ENCODE data around the gene PKDCC. TPM values are rescaled to one million over a fixed set of nuclear protein-coding genes. Genes with fewer than 3 reads are reported as not detected.

Gene PKDCC
- total RNA-seq, 1 donor from 2014 or later = 81.9 TPM

DNA sequence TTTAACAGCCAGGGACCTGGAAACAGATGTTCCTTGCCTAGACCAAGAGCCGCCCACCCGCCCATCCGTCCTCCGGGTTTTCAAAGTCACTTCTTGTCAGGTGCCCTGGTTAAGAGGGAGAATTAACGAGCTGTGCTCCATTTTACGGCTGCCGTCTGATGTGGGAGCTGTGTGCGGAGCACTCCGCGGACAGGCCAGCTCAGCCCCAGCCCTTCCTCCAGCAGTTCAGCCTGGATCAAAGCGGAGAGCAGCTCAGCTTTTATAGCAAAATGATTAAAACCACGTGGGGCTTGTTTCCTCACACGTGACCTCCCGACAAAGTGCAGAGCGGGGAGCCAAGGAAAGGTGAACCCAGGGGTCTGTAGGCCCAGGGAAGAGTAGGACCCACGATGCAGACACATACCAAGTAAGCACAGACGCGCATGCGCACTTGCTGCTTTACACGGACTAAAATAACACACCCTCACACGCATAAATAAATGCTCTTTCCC, 46.1 kb upstream of the PKDCC start:
- Mint-ChIP-seq H3K27ac (ENCODE audit: unreplicated experiment) (peak overlapping the region; percentile 54), H3K4me1 (peaks cover 27% of the 10 kb centered on the region), H3K27me3 (ENCODE audit: low read depth) (no peaks in the 10 kb centered on the region), H3K4me3 (no peak overlapping the region), H3K9me3 (peaks cover 12% of the 10 kb centered on the region), H3K36me3 (ENCODE audit: low read depth) (peaks cover 6% of the 10 kb centered on the region)
- no peak for DNase-seq (ENCODE audit: low read depth, low spot score)
- TF ChIP-seq, protein P1, sequence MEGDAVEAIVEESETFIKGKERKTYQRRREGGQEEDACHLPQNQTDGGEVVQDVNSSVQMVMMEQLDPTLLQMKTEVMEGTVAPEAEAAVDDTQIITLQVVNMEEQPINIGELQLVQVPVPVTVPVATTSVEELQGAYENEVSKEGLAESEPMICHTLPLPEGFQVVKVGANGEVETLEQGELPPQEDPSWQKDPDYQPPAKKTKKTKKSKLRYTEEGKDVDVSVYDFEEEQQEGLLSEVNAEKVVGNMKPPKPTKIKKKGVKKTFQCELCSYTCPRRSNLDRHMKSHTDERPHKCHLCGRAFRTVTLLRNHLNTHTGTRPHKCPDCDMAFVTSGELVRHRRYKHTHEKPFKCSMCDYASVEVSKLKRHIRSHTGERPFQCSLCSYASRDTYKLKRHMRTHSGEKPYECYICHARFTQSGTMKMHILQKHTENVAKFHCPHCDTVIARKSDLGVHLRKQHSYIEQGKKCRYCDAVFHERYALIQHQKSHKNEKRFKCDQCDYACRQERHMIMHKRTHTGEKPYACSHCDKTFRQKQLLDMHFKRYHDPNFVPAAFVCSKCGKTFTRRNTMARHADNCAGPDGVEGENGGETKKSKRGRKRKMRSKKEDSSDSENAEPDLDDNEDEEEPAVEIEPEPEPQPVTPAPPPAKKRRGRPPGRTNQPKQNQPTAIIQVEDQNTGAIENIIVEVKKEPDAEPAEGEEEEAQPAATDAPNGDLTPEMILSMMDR (conservative IDR thresholded peaks at IDR 0.05) = no peak

DNA sequence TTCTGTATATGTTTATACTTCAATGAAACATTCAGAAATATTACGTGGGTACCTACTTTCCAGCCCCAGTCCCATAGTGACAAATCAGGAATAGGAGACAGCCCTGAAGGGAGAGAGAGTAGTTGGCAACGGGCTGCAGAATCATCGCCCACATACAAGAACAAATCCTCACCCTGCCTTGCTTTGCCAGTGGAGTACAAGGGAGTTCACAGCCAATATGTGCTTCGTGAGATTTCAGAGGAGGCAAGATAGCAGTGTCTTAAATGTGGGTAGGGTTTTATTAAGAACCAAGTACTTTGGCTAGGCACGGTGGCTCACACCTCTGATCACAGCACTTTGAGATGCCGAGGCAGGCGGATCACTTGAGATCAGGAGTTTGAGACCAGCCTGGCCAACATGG, 40.3 kb upstream of the PKDCC start:
- Mint-ChIP-seq H3K27me3 (ENCODE audit: low read depth) (no peaks in the 10 kb centered on the region), H3K4me1 (peaks cover 25% of the 10 kb centered on the region), H3K9me3 (peaks cover 6% of the 10 kb centered on the region), H3K36me3 (ENCODE audit: low read depth) (peaks cover 6% of the 10 kb centered on the region), H3K27ac (ENCODE audit: unreplicated experiment) (no peak overlapping the region), H3K4me3 (no peak overlapping the region)
- TF ChIP-seq, protein P1 (conservative IDR thresholded peaks at IDR 0.05) = no peak
- no peak for DNase-seq (ENCODE audit: low read depth, low spot score)

DNA sequence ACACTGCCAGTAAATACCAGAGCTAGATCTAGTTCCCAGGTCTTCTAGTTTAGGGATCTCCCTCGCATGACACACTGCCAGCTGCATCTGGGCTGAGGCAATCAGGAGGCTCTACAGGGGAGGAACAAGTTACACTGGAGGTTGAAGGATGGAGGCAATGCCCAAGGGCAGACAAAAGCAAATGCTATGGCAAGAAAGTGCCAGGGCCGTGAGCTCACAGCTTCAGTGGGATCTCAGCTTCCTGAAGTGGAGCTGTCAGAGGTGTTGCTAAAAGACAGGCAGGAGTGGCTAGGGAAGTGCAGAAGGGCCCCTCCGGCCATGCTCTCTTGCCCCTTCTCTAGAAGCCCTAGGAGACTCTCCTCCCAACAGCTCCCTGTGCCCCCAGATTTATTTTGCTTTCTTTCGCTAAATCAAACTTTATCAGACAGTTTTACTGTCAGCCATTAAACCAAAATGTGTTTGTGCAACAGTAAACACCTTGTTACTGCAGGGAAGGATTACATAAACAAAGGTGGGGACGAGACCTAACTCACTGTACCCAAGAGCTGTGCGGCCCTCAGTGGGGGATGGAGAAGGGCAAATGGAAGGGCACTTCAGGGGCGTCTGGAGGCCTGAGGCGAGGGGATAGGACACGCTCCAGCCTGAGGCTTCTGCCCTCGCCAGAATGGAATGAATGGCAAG, 39.4 kb upstream of the PKDCC start:
- H3K4me1 Mint-ChIP-seq = peaks cover 25% of the 10 kb centered on the region
- no peak for DNase-seq (ENCODE audit: low read depth, low spot score)
- TF ChIP-seq, protein P1 (conservative IDR thresholded peaks at IDR 0.05) = no peak
- no peaks in the 10 kb centered on the region for H3K27me3 Mint-ChIP-seq (ENCODE audit: low read depth)
- no peak overlapping the region for H3K27ac Mint-ChIP-seq (ENCODE audit: unreplicated experiment)
- H3K9me3 Mint-ChIP-seq = peaks cover 6% of the 10 kb centered on the region
- peaks cover 6% of the 10 kb centered on the region for H3K36me3 Mint-ChIP-seq (ENCODE audit: low read depth)
- H3K4me3 Mint-ChIP-seq = no peak overlapping the region

DNA sequence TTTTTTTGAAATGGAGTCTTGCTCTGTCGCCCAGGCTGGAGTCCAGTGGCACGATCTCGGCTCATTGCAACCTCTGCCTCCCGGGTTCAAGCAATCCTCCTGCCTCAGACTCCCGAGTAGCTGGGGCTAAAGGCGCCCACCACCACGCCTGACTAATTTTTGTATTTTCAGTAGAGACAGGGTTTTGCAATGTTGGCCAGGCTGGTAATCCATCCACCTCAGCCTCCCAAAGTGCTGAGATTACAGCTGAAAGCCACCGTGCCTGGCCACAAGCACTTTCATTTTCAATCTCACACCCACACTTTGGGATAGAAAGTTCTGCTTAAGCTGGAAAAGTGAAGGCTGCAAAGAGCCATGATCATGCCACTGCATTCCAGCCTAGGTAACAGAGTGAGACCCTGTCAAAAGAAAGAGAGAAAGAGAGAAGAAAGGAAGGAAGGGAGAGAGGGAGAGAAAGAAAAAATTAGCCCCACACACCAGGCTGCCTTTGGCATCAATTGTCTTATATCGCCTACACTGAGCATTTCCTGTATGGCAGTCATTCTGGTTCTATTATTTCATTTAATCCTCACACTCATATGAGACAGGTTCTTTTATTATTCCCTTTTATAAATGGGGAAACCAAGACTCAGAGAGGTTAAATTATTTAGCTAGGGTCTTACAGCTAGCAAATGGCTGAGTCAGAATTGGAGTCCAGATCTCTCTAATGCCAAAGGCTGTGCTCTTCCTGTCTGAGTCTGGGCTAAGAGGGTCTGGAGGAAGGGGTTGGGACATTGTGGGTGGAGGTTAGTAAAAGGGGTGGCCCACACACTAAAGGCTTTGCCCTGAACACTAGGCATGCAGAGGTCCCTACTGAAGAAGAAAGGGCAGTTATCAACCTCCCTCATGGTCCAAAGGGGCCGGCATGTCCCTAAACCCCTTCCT, 37.9 kb upstream of the PKDCC start:
- TF ChIP-seq, protein P1 (conservative IDR thresholded peaks at IDR 0.05) = no peak
- Mint-ChIP-seq H3K27ac (ENCODE audit: unreplicated experiment) (peak overlapping the region; percentile 90), H3K27me3 (ENCODE audit: low read depth) (no peaks in the 10 kb centered on the region), H3K4me1 (peaks cover 25% of the 10 kb centered on the region), H3K36me3 (ENCODE audit: low read depth) (no peaks in the 10 kb centered on the region), H3K9me3 (no peaks in the 10 kb centered on the region), H3K4me3 (no peak overlapping the region)
- DNase-seq (ENCODE audit: low read depth, low spot score) = no peak

DNA sequence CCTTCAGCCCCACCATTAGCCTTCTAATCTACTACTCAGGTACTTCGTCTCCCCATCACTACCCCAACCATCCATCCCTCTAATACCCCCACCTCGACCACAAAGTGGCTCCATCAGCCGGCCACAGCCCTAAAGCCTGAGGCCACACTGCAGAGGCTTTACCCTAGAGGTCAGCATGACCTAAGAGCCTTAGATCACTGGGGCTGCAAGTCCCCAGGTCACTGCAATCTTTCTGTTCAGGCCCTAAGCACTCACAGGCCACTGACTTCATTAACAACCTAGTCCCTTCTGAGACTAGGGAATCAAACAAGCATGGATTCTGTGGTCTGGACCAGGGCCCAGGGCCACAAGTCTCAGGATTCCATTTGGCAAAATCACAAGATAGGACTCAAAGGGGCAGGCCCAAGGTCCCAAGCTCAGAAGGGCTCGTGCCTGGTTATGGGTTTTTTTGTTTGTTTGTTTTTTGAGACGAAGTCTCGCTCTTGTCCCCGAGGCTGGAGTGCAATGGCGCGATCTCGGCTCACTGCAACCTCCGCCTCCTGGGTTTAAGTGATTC, 37.0 kb upstream of the PKDCC start:
- peak overlapping the region; percentile 37 for H3K27ac Mint-ChIP-seq (ENCODE audit: unreplicated experiment)
- no peaks in the 10 kb centered on the region for H3K27me3 Mint-ChIP-seq (ENCODE audit: low read depth)
- H3K9me3 Mint-ChIP-seq = no peaks in the 10 kb centered on the region
- TF ChIP-seq, protein P1 (conservative IDR thresholded peaks at IDR 0.05) = no peak
- no peaks in the 10 kb centered on the region for H3K36me3 Mint-ChIP-seq (ENCODE audit: low read depth)
- H3K4me1 Mint-ChIP-seq = peaks cover 25% of the 10 kb centered on the region
- H3K4me3 Mint-ChIP-seq = no peak overlapping the region
- DNase-seq (ENCODE audit: low read depth, low spot score) = no peak
